Measurements from ENCODE around the gene SUN1. TPM values are rescaled to one million over a fixed set of nuclear protein-coding genes. Genes with fewer than 3 reads are reported as not detected.
A peak's percentile ranks its signal among the peaks of the same experiment; 100 is the strongest.

Gene SUN1
- total RNA-seq, 1 donor from 2014 or later = 121 TPM

- H3K9me3 Mint-ChIP-seq = no peaks in the 10 kb centered on the region
- no peak for DNase-seq (ENCODE audit: extremely low spot score, unreplicated experiment)
- H3K27ac Mint-ChIP-seq = no peak overlapping the region
- H3K4me3 Mint-ChIP-seq = no peak overlapping the region
- H3K4me1 Mint-ChIP-seq (ENCODE audit: unreplicated experiment) = no peaks in the 10 kb centered on the region
- no peaks in the 10 kb centered on the region for H3K27me3 Mint-ChIP-seq
- TF ChIP-seq CTCF (conservative IDR thresholded peaks at IDR 0.05) = no peak
- H3K36me3 Mint-ChIP-seq = peaks cover 53% of the 10 kb centered on the region
Observed at GRCh38 chr7:861222-861621, 28.9 kb downstream of the SUN1 start.

DNA sequence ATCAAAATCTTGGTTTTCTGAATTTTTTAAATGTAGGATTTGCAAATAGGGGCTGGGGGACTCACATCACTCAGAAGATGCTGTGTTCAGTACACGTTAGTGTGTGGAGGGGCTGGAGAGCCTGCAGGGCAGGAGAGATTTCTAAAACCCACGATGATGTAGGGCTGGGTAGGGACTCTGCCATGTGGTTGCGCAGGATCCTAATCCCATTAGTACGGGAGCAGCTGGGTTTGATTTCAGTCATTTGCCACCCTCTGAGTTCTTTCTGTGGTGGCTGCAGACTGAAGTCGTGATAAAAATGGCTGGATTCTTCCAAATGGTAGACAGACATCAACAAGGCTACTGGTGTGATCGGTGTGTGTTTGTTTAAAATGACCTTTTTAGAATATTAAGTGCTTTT lies 29.9 kb downstream of the SUN1 start:
- no peak overlapping the region for H3K27ac Mint-ChIP-seq
- DNase-seq (ENCODE audit: extremely low spot score, unreplicated experiment) = no peak
- no peak overlapping the region for H3K4me3 Mint-ChIP-seq
- no peak for TF ChIP-seq CTCF (conservative IDR thresholded peaks at IDR 0.05)
- no peaks in the 10 kb centered on the region for H3K27me3 Mint-ChIP-seq
- no peaks in the 10 kb centered on the region for H3K4me1 Mint-ChIP-seq (ENCODE audit: unreplicated experiment)
- peaks cover 57% of the 10 kb centered on the region for H3K36me3 Mint-ChIP-seq
- no peaks in the 10 kb centered on the region for H3K9me3 Mint-ChIP-seq

DNA sequence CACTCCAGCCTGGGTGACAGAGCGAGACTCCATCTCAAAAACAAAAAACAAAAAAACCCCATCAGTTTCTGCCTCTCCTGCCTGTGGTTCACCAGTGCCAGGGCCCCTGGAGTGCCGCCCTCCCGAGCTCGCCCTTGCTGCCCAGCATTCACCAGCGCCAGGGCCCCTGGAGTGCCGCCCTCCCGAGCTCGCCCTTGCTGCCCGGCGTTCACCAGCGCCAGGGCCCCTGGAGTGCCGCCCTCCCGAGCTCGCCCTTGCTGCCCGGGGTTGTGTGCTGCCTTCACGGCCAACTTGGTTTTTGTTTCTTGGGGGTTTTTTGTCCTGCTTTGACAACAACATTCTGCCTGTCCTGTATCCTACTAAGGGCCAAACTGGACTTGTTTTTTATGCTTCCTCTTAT lies 30.8 kb downstream of the SUN1 start:
- TF ChIP-seq CTCF (conservative IDR thresholded peaks at IDR 0.05) = no peak
- Mint-ChIP-seq H3K36me3 (peaks cover 61% of the 10 kb centered on the region), H3K9me3 (no peaks in the 10 kb centered on the region), H3K4me1 (ENCODE audit: unreplicated experiment) (no peaks in the 10 kb centered on the region), H3K27me3 (no peaks in the 10 kb centered on the region), H3K27ac (no peak overlapping the region), H3K4me3 (no peak overlapping the region)
- DNase-seq (ENCODE audit: extremely low spot score, unreplicated experiment) = no peak

DNA sequence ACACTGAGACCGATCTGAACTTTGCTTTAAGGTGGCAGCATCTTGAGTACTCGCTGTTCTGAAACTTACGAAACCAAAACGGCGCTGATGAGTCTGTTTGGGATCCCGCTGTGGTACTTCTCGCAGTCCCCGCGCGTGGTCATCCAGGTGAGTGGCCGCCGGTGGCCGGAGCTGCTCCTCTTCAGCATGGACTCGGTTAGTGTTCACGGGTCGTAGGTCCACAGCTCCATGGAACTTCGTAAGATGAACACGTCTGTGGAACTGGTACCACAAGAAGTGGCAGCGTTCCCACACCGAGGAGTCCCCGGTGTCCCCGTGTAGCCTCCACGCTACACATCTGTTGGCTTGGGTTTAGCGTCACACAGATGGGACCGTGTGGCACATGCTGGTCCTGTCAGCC lies 33.6 kb downstream of the SUN1 start:
- Mint-ChIP-seq H3K27me3 (no peaks in the 10 kb centered on the region), H3K4me3 (no peak overlapping the region), H3K36me3 (peaks cover 52% of the 10 kb centered on the region), H3K4me1 (ENCODE audit: unreplicated experiment) (no peaks in the 10 kb centered on the region), H3K27ac (no peak overlapping the region), H3K9me3 (no peaks in the 10 kb centered on the region)
- DNase-seq (ENCODE audit: extremely low spot score, unreplicated experiment) = no peak
- no peak for TF ChIP-seq CTCF (conservative IDR thresholded peaks at IDR 0.05)

GRCh38 chr7:867001-867405 lies 34.7 kb downstream of the SUN1 start:
- Mint-ChIP-seq H3K36me3 (peaks cover 49% of the 10 kb centered on the region), H3K4me3 (no peak overlapping the region), H3K9me3 (no peaks in the 10 kb centered on the region), H3K4me1 (ENCODE audit: unreplicated experiment) (no peaks in the 10 kb centered on the region), H3K27ac (peak overlapping the region; percentile 18), H3K27me3 (no peaks in the 10 kb centered on the region)
- DNase-seq (ENCODE audit: extremely low spot score, unreplicated experiment) = no peak
- no peak for TF ChIP-seq CTCF (conservative IDR thresholded peaks at IDR 0.05)
